ENCODE measurements around the gene CYTH4. TPM values are rescaled to one million over a fixed set of nuclear protein-coding genes. Genes with fewer than 3 reads are reported as not detected.

Gene CYTH4
- total and polyA plus RNA-seq, 2 experiments from 2014 or later, result not detected

GRCh38 chr22:37292641-37293040 is 10.3 kb downstream of the CYTH4 start (continued):
- TF ChIP-seq, protein P1, sequence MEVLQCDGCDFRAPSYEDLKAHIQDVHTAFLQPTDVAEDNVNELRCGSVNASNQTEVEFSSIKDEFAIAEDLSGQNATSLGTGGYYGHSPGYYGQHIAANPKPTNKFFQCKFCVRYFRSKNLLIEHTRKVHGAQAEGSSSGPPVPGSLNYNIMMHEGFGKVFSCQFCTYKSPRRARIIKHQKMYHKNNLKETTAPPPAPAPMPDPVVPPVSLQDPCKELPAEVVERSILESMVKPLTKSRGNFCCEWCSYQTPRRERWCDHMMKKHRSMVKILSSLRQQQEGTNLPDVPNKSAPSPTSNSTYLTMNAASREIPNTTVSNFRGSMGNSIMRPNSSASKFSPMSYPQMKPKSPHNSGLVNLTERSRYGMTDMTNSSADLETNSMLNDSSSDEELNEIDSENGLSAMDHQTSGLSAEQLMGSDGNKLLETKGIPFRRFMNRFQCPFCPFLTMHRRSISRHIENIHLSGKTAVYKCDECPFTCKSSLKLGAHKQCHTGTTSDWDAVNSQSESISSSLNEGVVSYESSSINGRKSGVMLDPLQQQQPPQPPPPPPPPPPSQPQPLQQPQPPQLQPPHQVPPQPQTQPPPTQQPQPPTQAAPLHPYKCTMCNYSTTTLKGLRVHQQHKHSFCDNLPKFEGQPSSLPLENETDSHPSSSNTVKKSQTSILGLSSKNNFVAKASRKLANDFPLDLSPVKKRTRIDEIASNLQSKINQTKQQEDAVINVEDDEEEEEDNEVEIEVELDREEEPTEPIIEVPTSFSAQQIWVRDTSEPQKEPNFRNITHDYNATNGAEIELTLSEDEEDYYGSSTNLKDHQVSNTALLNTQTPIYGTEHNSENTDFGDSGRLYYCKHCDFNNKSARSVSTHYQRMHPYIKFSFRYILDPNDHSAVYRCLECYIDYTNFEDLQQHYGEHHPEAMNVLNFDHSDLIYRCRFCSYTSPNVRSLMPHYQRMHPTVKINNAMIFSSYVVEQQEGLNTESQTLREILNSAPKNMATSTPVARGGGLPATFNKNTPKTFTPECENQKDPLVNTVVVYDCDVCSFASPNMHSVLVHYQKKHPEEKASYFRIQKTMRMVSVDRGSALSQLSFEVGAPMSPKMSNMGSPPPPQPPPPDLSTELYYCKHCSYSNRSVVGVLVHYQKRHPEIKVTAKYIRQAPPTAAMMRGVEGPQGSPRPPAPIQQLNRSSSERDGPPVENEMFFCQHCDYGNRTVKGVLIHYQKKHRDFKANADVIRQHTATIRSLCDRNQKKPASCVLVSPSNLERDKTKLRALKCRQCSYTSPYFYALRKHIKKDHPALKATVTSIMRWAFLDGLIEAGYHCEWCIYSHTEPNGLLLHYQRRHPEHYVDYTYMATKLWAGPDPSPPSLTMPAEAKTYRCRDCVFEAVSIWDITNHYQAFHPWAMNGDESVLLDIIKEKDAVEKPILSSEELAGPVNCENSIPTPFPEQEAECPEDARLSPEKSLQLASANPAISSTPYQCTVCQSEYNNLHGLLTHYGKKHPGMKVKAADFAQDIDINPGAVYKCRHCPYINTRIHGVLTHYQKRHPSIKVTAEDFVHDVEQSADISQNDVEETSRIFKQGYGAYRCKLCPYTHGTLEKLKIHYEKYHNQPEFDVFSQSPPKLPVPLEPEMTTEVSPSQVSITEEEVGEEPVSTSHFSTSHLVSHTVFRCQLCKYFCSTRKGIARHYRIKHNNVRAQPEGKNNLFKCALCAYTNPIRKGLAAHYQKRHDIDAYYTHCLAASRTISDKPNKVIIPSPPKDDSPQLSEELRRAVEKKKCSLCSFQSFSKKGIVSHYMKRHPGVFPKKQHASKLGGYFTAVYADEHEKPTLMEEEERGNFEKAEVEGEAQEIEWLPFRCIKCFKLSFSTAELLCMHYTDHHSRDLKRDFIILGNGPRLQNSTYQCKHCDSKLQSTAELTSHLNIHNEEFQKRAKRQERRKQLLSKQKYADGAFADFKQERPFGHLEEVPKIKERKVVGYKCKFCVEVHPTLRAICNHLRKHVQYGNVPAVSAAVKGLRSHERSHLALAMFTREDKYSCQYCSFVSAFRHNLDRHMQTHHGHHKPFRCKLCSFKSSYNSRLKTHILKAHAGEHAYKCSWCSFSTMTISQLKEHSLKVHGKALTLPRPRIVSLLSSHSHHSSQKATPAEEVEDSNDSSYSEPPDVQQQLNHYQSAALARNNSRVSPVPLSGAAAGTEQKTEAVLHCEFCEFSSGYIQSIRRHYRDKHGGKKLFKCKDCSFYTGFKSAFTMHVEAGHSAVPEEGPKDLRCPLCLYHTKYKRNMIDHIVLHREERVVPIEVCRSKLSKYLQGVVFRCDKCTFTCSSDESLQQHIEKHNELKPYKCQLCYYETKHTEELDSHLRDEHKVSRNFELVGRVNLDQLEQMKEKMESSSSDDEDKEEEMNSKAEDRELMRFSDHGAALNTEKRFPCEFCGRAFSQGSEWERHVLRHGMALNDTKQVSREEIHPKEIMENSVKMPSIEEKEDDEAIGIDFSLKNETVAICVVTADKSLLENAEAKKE (CRISPR knock-in tag; IDR thresholded peaks at IDR 0.05), result no peak
- TF ChIP-seq ZNF114 (CRISPR knock-in tag; IDR thresholded peaks at IDR 0.05) (no peak), JUNB (IDR thresholded peaks at IDR 0.05; ENCODE audit: unreplicated experiment) (no peak), EZH2 (IDR thresholded peaks at IDR 0.05; ENCODE audit: low read depth, unreplicated experiment) (no peak), ZNF331 (CRISPR knock-in tag; IDR thresholded peaks at IDR 0.05; ENCODE audit: low read depth) (no peak), NANOG (IDR thresholded peaks at IDR 0.05; ENCODE audit: borderline replicate concordance) (no peak), STAT1 (IDR thresholded peaks at IDR 0.05; ENCODE audit: unreplicated experiment) (no peak), EZH2phosphoT487 (IDR thresholded peaks at IDR 0.05; ENCODE audit: unreplicated experiment) (no peak)
- TF ChIP-seq, protein P2, sequence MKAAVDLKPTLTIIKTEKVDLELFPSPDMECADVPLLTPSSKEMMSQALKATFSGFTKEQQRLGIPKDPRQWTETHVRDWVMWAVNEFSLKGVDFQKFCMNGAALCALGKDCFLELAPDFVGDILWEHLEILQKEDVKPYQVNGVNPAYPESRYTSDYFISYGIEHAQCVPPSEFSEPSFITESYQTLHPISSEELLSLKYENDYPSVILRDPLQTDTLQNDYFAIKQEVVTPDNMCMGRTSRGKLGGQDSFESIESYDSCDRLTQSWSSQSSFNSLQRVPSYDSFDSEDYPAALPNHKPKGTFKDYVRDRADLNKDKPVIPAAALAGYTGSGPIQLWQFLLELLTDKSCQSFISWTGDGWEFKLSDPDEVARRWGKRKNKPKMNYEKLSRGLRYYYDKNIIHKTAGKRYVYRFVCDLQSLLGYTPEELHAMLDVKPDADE (IDR thresholded peaks at IDR 0.05), result no peak

- Histone ChIP-seq H3K4me2 (no peak overlapping the region), H2AFZ (no peak overlapping the region), H3K79me2 (replicated peaks; ENCODE audit: insufficient read depth) (no peaks in the 10 kb centered on the region), H3K27ac (ENCODE audit: low read depth) (no peak overlapping the region), H3K27me3 (ENCODE audit: insufficient read depth) (no peaks in the 10 kb centered on the region), H3K4me3 (no peak overlapping the region), H3K36me3 (ENCODE audit: insufficient read depth) (no peaks in the 10 kb centered on the region), H3K4me1 (ENCODE audit: insufficient read depth) (no peaks in the 10 kb centered on the region), H3F3A (replicated peaks; ENCODE audit: low read depth) (no peaks in the 10 kb centered on the region), H4K20me1 (replicated peaks; ENCODE audit: insufficient read depth) (no peaks in the 10 kb centered on the region), H3K9me2 (ENCODE audit: insufficient read depth) (no peaks in the 10 kb centered on the region)
- peaks cover 4% of the 10 kb centered on the region; the same call in 1 of the 3 replicates for H3K9me3 Mint-ChIP-seq
- H3K27me3 Mint-ChIP-seq (ENCODE audit: insufficient read depth, low read depth, poor library complexity), result peaks cover 11% of the 10 kb centered on the region
- DNase-seq (ENCODE audit: low spot score) (no peak), ATAC-seq (no peak)
- no peaks in the 10 kb centered on the region for H3K36me3 Mint-ChIP-seq (ENCODE audit: low read depth)
- no peak overlapping the region for H3K4me3 Mint-ChIP-seq
- no peak overlapping the region for H3K27ac Mint-ChIP-seq
- peaks cover 8% of the 10 kb centered on the region for H3K4me1 Mint-ChIP-seq
- TF ChIP-seq NANOG (IDR thresholded peaks at IDR 0.05; ENCODE audit: borderline replicate concordance) (no peak), CTCF (conservative IDR thresholded peaks at IDR 0.05; ENCODE audit: low read depth in 2 of 2) (no peak), EZH2 (IDR thresholded peaks at IDR 0.05; ENCODE audit: low read depth, unreplicated experiment) (no peak)
Measured at GRCh38 chr22:37293172-37293571, 10.9 kb downstream of the CYTH4 start.

Data from GM23338 (cell line).